ENCODE data around the gene LPCAT3.

GRCh38 chr12:7038591-7038990 is 20.3 kb upstream of the LPCAT3 start:
- no peak for TF ChIP-seq EZH2 (IDR thresholded peaks at IDR 0.05; ENCODE audit: insufficient read depth, poor library complexity, severe bottlenecking)
- TF ChIP-seq EZH2phosphoT487 (IDR thresholded peaks at IDR 0.05; ENCODE audit: insufficient read depth, low read depth), result no peak
